GM19238 (cell line): Measurements from ENCODE around the gene TMEM252.

Experiments used
- DNase-seq: peaks from one replicate; pipeline ENCODE4 v3.0.0; 2011; ENCODE audit warnings: low spot score; ENCODE audit not compliant: insufficient read length

TMEM252 gene

GRCh38 chr9:68500457-68501381, 40.0 kb downstream of the TMEM252 start:
- no peak for DNase-seq

- DNase-seq: no peak
Measured at GRCh38 chr9:68498816-68499215, 41.9 kb downstream of the TMEM252 start.

GRCh38 chr9:68497629-68498028, 43.1 kb downstream of the TMEM252 start:
- no peak for DNase-seq

GRCh38 chr9:68496356-68496755, 44.3 kb downstream of the TMEM252 start:
- no peak for DNase-seq

GRCh38 chr9:68495247-68495646, 45.4 kb downstream of the TMEM252 start:
- no peak for DNase-seq

GRCh38 chr9:68493958-68494577, 46.6 kb downstream of the TMEM252 start:
- DNase-seq: no peak

- DNase-seq: no peak
Measured at GRCh38 chr9:68493541-68493940, 47.1 kb downstream of the TMEM252 start.

- no peak for DNase-seq
Measured at GRCh38 chr9:68492806-68493205, 47.9 kb downstream of the TMEM252 start.

- DNase-seq: no peak
Measured at GRCh38 chr9:68489646-68490045, 51.0 kb downstream of the TMEM252 start.

GRCh38 chr9:68488126-68488525, 52.6 kb downstream of the TMEM252 start:
- no peak for DNase-seq
